ENCODE results near the gene TEX13D. TPM values are rescaled to one million over a fixed set of nuclear protein-coding genes. Genes with fewer than 3 reads are reported as not detected.

Gene TEX13D
- total RNA-seq, 1 experiment from 2014 or later = 0.47 TPM

DNA sequence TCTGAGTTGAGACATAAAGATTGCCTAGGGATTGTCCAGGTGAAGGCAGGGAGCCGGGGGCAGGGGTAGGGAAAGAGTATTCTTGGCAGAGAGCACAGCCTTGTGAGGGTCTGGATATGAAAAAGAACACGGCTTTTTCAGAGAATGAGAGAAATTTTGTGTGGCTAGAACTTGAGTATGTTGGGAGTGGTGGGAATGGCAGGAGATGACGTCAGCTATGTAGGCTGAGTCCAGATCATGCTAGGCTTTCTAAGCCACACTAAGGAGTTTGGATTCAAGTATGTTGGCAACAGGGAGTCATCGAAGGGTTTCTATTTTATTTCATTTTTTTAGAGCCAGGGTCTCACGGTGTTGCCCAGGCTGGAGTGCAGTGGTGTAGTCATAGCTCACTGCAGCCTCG lies 53.9 kb downstream of the TEX13D start:
- no TSS peak for BruUV-seq (replicated peaks)
- ChIA-PET POLR2A (ENCODE audit: low non-redundant PET) (no interaction called here), CTCF (no interaction called here)
- intact Hi-C loops (cut with micrococcal nuclease; ENCODE audit: unreplicated experiment) = loop anchor here (5.0 to 10.0 kb wide), 2 partner anchors 289 to 422 kb away; partner anchors contain the start of gene STAG2
- Histone ChIP-seq H3K36me3 (ENCODE audit: insufficient read depth, low read length, poor library complexity, severe bottlenecking) (no peaks in the 10 kb centered on the region), H3K9me3 (ENCODE audit: low read depth, low read length, poor library complexity, severe bottlenecking) (no peaks in the 10 kb centered on the region), H3K4me3 (ENCODE audit: low read depth, low read length, poor library complexity, severe bottlenecking) (no peak overlapping the region), H3K27me3 (replicated peaks; ENCODE audit: insufficient read depth, low read depth, low read length, poor library complexity) (no peaks in the 10 kb centered on the region), H3K4me1 (ENCODE audit: insufficient read depth, low read length, poor library complexity, severe bottlenecking) (no peaks in the 10 kb centered on the region), H3K27ac (ENCODE audit: low read depth, low read length, poor library complexity, severe bottlenecking) (no peak overlapping the region)
- TF ChIP-seq, protein P1, sequence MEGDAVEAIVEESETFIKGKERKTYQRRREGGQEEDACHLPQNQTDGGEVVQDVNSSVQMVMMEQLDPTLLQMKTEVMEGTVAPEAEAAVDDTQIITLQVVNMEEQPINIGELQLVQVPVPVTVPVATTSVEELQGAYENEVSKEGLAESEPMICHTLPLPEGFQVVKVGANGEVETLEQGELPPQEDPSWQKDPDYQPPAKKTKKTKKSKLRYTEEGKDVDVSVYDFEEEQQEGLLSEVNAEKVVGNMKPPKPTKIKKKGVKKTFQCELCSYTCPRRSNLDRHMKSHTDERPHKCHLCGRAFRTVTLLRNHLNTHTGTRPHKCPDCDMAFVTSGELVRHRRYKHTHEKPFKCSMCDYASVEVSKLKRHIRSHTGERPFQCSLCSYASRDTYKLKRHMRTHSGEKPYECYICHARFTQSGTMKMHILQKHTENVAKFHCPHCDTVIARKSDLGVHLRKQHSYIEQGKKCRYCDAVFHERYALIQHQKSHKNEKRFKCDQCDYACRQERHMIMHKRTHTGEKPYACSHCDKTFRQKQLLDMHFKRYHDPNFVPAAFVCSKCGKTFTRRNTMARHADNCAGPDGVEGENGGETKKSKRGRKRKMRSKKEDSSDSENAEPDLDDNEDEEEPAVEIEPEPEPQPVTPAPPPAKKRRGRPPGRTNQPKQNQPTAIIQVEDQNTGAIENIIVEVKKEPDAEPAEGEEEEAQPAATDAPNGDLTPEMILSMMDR (conservative IDR thresholded peaks at IDR 0.05; ENCODE audit: low read depth, low read length) = no peak
- TF ChIP-seq EZH2 (IDR thresholded peaks at IDR 0.05; ENCODE audit: borderline replicate concordance, low read depth, low read length, poor library complexity, severe bottlenecking) = no peak
- no peak for DNase-seq (ENCODE audit: low spot score)

Other genes starting within 250 kb of the TEX13D start
- 0.71 and 0.83 TPM in 2 replicates for gene SH2D1A, start 13.9 kb downstream of the TEX13D start, total RNA-seq (2021)

All from A673 (cell line).